Measurements from ENCODE around the gene TSN.
"Not testable (repeated sequence)": the region's sequence is repeated elsewhere in the genome, so short reads cannot be mapped to it uniquely, and the experiment has no call there.

Gene TSN

DNA sequence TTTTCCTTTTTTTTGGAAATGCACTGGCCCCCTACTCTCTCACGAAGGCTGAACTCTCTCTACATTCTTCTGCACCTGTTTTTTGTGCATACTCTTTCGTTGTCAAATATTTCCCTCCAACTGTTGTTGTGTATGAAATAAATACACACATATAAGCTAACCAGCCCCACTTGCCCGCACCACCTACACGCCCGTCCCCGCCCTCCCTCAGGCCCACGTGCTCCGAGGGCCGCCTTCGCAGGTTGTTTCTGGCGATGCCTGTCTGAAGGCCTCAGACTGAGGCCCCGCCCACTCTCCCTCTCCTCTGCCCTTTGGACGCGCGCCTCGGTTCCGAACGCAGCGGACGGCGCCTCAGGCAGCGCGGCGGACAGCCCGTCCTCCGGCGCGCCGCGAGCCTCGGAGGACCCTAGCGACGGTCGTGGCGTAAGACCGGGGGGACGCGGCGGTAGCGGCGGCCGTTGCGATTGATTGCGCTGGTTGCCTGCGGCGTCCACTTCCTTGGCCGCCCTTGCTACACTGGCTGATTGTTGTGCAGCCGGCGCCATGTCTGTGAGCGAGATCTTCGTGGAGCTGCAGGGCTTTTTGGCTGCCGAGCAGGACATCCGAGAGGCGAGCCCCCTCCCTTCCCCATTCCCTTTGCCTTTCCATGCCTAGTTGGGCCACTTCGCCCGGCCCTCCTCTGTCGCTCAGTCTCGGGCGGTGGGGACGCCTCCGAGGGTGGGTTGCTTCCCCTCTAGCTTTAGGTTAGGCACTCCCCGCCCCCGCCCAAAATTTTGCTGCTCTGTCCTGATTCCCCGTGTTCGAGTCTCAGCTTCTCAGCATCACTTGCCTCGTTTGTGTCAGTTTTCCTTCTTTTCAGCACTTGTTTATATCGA is at the start of gene TSN:
Gene TSN (plus strand): TSS at position 415 of the 875 bp plus-strand sequence. CDS start 129 bp downstream, at position 544.
- H3K27me3 ChIP-seq (ENCODE audit: control insufficient read depth, insufficient read depth, low read length) = no peaks in the 10 kb centered on the region
- H3K4me1 ChIP-seq (ENCODE audit: control insufficient read depth, insufficient read depth, low read length) = peaks cover 3% of the 10 kb centered on the region
- H3K9me3 ChIP-seq (ENCODE audit: control insufficient read depth, insufficient read depth, low read length) = no peaks in the 10 kb centered on the region
- H3K4me3 ChIP-seq (ENCODE audit: low read depth, low read length) = peak within 1 kb of the TSS; percentile 98
- H3K9ac ChIP-seq (ENCODE audit: low read depth, low read length) = peak within 1 kb of the TSS; percentile 93
- peaks cover 6% of the 10 kb centered on the region for H3K36me3 ChIP-seq (ENCODE audit: control insufficient read depth, insufficient read depth, low read length)

DNA sequence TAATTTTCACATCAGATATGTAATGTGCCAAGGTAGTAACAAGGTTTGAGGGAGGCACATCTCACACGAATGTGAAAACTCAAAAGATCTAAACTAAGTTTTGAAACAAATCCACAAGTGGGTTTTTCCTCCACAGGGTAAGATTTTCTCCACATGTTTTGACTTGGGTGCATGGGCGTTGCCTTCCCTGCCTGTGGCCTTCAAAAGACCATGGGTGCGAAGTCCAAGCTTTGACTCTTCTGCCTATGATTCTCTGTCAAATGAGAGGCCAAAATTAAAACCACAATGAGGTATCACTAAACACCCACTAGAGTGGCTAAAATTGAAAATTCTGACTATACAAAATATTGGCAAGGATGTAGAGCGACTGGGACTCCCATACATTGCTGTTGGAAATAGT is 49.5 kb upstream of the TSN start:
- no peaks in the 10 kb centered on the region for H3K4me1 ChIP-seq (ENCODE audit: control insufficient read depth, insufficient read depth, low read length)
- H3K9ac ChIP-seq (ENCODE audit: low read depth, low read length) = no peak overlapping the region
- no peaks in the 10 kb centered on the region for H3K36me3 ChIP-seq (ENCODE audit: control insufficient read depth, insufficient read depth, low read length)
- no peaks in the 10 kb centered on the region for H3K9me3 ChIP-seq (ENCODE audit: control insufficient read depth, insufficient read depth, low read length)
- H3K27me3 ChIP-seq (ENCODE audit: control insufficient read depth, insufficient read depth, low read length) = no peaks in the 10 kb centered on the region
- no peak overlapping the region for H3K4me3 ChIP-seq (ENCODE audit: low read depth, low read length)

DNA sequence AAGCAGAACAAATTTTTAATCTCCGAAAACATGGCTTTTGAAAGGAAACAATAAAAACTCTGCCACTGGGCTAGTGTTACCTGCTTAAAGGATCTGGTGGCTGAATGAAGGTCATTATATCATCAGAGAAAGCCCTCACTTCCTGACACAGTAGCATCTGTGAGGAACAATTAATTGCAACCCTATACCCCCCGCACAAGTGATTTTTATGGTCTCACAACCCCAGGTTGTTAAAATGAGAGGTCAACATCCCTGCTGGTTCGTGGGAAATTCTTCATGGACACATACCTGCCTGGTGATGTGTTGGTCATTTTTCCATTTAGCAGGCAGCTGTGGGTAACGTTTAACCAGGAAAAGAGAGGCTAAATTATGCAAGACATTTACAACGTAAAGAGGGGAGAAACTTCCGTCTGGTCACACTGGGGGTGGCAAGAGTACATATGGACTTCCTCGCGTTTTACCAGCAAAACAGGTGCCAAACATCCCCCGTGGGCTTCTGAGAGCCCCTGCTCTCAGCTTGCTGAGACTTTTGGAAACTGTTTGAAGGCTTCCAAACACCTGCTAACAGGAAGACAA is 48.0 kb upstream of the TSN start:
- Histone ChIP-seq H3K4me1 (ENCODE audit: control insufficient read depth, insufficient read depth, low read length) (no peaks in the 10 kb centered on the region), H3K36me3 (ENCODE audit: control insufficient read depth, insufficient read depth, low read length) (no peaks in the 10 kb centered on the region), H3K27me3 (ENCODE audit: control insufficient read depth, insufficient read depth, low read length) (no peaks in the 10 kb centered on the region), H3K4me3 (ENCODE audit: low read depth, low read length) (no peak overlapping the region), H3K9ac (ENCODE audit: low read depth, low read length) (no peak overlapping the region), H3K9me3 (ENCODE audit: control insufficient read depth, insufficient read depth, low read length) (no peaks in the 10 kb centered on the region)

DNA sequence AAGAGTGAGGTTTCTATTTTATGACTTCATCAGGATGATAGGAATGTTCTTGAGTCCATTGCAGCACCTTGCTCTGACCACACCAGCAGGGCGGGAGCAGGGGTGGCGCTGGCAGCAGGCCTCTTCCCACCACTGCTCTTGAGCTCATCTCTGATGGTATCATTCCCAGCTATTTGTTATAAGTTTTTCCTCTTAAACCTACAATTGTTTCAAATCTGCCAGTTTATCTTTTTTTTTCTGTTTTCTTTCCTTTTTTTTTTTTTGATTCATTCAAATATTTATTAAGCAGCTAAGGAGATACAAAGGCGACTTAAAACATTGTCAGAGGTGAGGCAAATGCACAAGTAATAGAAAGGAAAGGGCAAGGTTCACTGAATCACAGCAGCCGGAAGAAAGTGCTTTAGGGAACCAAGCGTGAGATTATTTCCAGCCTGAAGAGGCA is 47.5 kb upstream of the TSN start:
- Histone ChIP-seq H3K4me1 (ENCODE audit: control insufficient read depth, insufficient read depth, low read length) (no peaks in the 10 kb centered on the region), H3K4me3 (ENCODE audit: low read depth, low read length) (no peak overlapping the region), H3K9me3 (ENCODE audit: control insufficient read depth, insufficient read depth, low read length) (no peaks in the 10 kb centered on the region), H3K27me3 (ENCODE audit: control insufficient read depth, insufficient read depth, low read length) (no peaks in the 10 kb centered on the region), H3K9ac (ENCODE audit: low read depth, low read length) (no peak overlapping the region), H3K36me3 (ENCODE audit: control insufficient read depth, insufficient read depth, low read length) (no peaks in the 10 kb centered on the region)

DNA sequence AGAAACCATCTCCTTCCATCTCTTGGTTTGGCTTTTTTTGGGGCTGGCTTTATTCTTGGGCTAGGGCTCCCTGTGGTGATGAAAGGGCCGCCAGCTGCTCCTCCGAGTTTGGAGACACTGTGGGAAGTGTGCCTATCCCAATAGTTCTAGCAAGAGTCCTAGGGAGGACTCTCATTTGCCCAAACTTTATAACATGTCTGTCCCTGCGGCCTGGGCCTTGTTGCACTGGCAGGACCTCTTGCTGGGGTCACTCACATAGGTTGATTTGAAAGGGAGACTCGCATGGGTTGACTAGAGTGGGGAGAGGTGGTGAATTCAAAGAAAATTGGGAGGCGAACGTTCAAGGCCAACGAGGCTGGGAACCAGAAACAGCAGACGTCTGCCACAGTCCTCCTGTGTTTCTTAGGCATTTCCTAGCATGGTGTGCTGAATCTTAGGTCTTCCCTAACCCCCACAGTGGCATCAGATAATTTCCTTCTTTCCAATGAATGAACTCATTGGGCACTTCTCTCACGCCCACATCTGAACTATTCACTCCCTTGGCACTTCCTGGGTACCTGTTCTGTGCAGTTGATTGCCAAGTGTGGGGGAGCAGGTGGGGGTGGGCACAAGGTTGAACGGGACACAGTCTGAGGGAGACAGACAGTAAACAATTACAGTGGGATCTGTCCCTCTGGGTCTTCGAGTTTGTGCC is 45.5 kb upstream of the TSN start:
- no peaks in the 10 kb centered on the region for H3K4me1 ChIP-seq (ENCODE audit: control insufficient read depth, insufficient read depth, low read length)

DNA sequence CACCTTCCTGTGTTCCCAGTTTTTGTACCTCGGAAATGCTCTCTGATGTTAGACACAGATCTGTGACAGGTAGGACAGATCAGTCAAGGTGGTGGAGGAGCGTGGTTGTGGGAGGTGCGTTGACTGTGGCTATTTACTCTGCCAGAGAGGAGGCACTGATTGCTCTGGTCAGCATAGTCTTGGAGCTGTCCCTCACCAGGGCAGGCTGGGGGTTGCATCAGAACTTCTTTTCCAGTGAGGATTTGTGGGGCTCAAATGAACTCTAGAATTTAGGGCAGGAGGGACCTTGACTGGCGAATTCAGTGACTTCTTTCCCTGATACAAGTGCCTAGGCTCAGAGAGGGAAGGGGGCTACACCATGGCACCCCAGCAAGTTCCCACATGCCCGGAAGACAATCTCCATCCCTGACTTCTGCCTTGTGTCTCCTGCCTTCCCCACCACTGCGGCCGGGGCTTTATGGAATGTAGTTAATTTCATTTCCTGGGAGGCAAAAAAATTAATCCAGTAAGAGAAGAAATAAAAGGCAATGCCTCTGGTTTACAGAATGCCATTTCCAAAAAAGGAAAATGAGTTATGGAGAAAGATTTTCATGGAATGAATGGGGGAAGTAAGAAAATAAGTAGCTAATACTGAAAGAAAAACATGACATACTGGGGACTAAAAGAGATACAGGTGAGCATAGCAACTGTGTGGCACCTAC is 44.8 kb upstream of the TSN start:
- Histone ChIP-seq H3K9ac (ENCODE audit: low read depth, low read length) (no peak overlapping the region), H3K36me3 (ENCODE audit: control insufficient read depth, insufficient read depth, low read length) (no peaks in the 10 kb centered on the region), H3K27me3 (ENCODE audit: control insufficient read depth, insufficient read depth, low read length) (no peaks in the 10 kb centered on the region), H3K4me1 (ENCODE audit: control insufficient read depth, insufficient read depth, low read length) (no peaks in the 10 kb centered on the region), H3K9me3 (ENCODE audit: control insufficient read depth, insufficient read depth, low read length) (no peaks in the 10 kb centered on the region), H3K4me3 (ENCODE audit: low read depth, low read length) (no peak overlapping the region)

More for the DNA sequence above, 45.5 kb upstream of the TSN start:
- H3K36me3 ChIP-seq (ENCODE audit: control insufficient read depth, insufficient read depth, low read length) = no peaks in the 10 kb centered on the region
- H3K9me3 ChIP-seq (ENCODE audit: control insufficient read depth, insufficient read depth, low read length) = no peaks in the 10 kb centered on the region
- no peak overlapping the region for H3K4me3 ChIP-seq (ENCODE audit: low read depth, low read length)
- no peak overlapping the region for H3K9ac ChIP-seq (ENCODE audit: low read depth, low read length)
- H3K27me3 ChIP-seq (ENCODE audit: control insufficient read depth, insufficient read depth, low read length) = no peaks in the 10 kb centered on the region

DNA sequence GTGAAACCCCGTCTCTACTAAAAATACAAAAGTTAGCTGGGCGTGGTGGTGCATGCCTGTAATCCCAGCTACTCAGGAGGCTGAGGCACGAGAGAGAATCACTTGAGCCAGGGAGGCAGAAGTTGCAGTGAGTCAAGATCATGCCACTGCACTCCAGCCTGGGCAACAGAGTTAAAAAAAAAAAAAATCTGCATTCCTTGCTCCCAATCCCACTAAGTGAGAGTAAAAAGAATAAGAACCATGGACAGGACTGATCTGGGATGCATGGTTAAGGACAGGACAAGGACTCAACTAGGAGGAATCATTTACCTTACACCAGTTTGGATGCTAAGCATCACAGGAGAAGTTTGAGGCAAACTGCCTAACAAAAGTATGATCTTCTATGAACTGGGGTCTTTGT is 44.0 kb upstream of the TSN start:
- H3K9ac ChIP-seq (ENCODE audit: low read depth, low read length); H3K27me3 ChIP-seq (ENCODE audit: control insufficient read depth, insufficient read depth, low read length); H3K9me3 ChIP-seq (ENCODE audit: control insufficient read depth, insufficient read depth, low read length); H3K4me3 ChIP-seq (ENCODE audit: low read depth, low read length); H3K4me1 ChIP-seq (ENCODE audit: control insufficient read depth, insufficient read depth, low read length); H3K36me3 ChIP-seq (ENCODE audit: control insufficient read depth, insufficient read depth, low read length): not testable (repeated sequence)

DNA sequence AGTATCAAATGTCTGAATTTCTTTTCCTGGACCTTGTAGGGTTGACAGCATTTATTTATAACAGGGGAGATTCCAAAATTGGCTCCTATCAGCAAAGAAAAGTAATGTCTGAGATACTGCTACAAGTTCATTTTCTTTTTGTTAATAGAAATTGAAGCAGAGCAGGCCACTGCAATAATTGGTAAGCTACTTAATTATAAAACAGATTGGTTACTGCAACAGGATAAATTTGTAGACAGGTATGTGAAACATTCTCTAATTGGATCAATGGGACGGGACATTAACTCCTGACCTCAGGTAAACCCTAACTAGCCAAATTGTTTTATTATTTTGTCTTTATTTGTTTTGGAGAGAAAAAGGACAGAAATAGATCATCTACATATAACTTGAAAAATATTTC is 39.3 kb upstream of the TSN start:
- no peak overlapping the region for H3K4me3 ChIP-seq (ENCODE audit: low read depth, low read length)
- no peaks in the 10 kb centered on the region for H3K4me1 ChIP-seq (ENCODE audit: control insufficient read depth, insufficient read depth, low read length)
- no peaks in the 10 kb centered on the region for H3K27me3 ChIP-seq (ENCODE audit: control insufficient read depth, insufficient read depth, low read length)
- no peaks in the 10 kb centered on the region for H3K9me3 ChIP-seq (ENCODE audit: control insufficient read depth, insufficient read depth, low read length)
- H3K9ac ChIP-seq (ENCODE audit: low read depth, low read length) = no peak overlapping the region
- no peaks in the 10 kb centered on the region for H3K36me3 ChIP-seq (ENCODE audit: control insufficient read depth, insufficient read depth, low read length)

DNA sequence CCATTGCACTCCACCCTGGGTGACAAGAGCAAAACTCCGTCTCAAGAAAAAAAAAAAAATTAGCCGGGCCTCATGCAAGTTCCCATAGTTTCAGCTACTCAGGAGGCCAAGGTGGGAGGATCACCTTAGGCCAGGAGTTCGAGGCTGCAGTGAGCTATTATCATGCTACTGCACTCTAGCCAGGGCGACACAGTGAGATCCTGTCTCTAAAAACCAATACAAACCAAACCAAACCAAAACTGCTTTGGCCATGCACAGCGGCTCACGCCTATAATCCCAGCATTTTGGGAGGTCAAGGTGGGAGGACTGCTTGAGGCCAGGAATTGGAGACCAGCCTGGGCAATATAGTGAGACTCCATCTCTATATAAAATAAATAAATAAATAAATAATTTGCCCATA is 37.9 kb upstream of the TSN start:
- H3K4me3 ChIP-seq (ENCODE audit: low read depth, low read length) = no peak overlapping the region
- no peaks in the 10 kb centered on the region for H3K4me1 ChIP-seq (ENCODE audit: control insufficient read depth, insufficient read depth, low read length)
- no peaks in the 10 kb centered on the region for H3K9me3 ChIP-seq (ENCODE audit: control insufficient read depth, insufficient read depth, low read length)
- no peaks in the 10 kb centered on the region for H3K36me3 ChIP-seq (ENCODE audit: control insufficient read depth, insufficient read depth, low read length)
- H3K27me3 ChIP-seq (ENCODE audit: control insufficient read depth, insufficient read depth, low read length) = no peaks in the 10 kb centered on the region
- H3K9ac ChIP-seq (ENCODE audit: low read depth, low read length) = no peak overlapping the region

DNA sequence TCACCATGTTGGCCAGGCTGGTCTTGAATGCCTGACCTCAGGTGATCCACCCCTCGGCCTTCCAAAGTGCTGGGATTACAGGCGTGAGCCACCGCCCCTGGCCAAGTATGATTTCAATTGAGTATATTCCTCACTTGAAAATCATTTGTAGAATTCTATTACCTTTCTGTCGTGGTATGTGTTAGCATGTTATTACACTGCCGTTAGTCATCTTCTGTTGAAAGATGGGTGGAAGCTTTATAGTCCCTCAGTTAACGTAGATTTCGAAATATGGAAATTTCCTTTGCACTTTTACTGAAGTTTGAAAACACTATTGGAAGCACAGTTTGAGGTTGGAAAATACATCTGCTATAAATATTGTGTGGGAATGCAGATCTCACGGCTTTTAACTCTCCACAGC is 33.5 kb upstream of the TSN start:
- Histone ChIP-seq H3K9me3 (ENCODE audit: control insufficient read depth, insufficient read depth, low read length) (no peaks in the 10 kb centered on the region), H3K9ac (ENCODE audit: low read depth, low read length) (no peak overlapping the region), H3K36me3 (ENCODE audit: control insufficient read depth, insufficient read depth, low read length) (no peaks in the 10 kb centered on the region), H3K4me1 (ENCODE audit: control insufficient read depth, insufficient read depth, low read length) (no peaks in the 10 kb centered on the region), H3K27me3 (ENCODE audit: control insufficient read depth, insufficient read depth, low read length) (no peaks in the 10 kb centered on the region), H3K4me3 (ENCODE audit: low read depth, low read length) (no peak overlapping the region)

DNA sequence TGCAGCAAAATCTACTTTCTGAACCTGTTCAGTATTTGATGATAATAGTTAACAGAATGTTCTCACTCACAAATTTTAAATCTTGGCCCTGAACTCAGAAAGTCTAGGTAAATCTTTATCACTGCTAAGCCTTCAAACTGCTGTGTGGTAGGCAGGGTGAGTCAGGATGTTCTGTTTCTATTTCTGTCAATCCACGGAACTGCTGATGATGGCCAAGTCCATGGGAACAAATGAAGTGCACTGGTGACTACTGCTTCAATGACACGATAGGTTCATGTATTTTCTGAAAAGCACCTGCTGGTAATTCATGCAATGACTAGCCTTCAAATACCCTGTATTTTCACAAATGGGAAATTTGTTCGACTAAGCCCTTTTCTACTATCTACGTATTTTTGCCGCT is 33.0 kb upstream of the TSN start:
- Histone ChIP-seq H3K27me3 (ENCODE audit: control insufficient read depth, insufficient read depth, low read length) (no peaks in the 10 kb centered on the region), H3K9me3 (ENCODE audit: control insufficient read depth, insufficient read depth, low read length) (no peaks in the 10 kb centered on the region), H3K9ac (ENCODE audit: low read depth, low read length) (no peak overlapping the region), H3K36me3 (ENCODE audit: control insufficient read depth, insufficient read depth, low read length) (peaks cover 3% of the 10 kb centered on the region), H3K4me3 (ENCODE audit: low read depth, low read length) (no peak overlapping the region), H3K4me1 (ENCODE audit: control insufficient read depth, insufficient read depth, low read length) (no peaks in the 10 kb centered on the region)
